ENCODE results near the gene MRTO4. TPM values are rescaled to one million over a fixed set of nuclear protein-coding genes. Genes with fewer than 3 reads are reported as not detected.

The MRTO4 gene
- total and polyA plus RNA-seq, 9 of the 15 experiments (the other 6 are each of a cell fraction or from before 2014, with no cell fraction given), result 62.0 to 173 (median 146) TPM

GRCh38 chr1:19209990-19210771 is 41.4 kb upstream of the MRTO4 start, which contains the start of gene UBR4 (continued):
- TF ChIP-seq TBL1XR1 (IDR thresholded peaks at IDR 0.05; ENCODE audit: low read length in 2 of 2), result peak; percentile 46 to 99; a peak in 2 of 4 replicates
- TF ChIP-seq STAG1 (CRISPR knock-in tag; IDR thresholded peaks at IDR 0.05; ENCODE audit: borderline replicate concordance), result no peak
- TF ChIP-seq NFE2L1 (tag; IDR thresholded peaks at IDR 0.05; ENCODE audit: borderline replicate concordance, low read depth), result no peak
- TF ChIP-seq MXI1 (IDR thresholded peaks at IDR 0.05; ENCODE audit: low read depth, low read length), result 0 out of 2 replicates have a peak, but pooled peaks have one; percentile 41
- TF ChIP-seq U2AF2 (optimal IDR thresholded peaks at IDR 0.05; ENCODE audit: low read depth, low read length), result no peak
- TF ChIP-seq ZFP91 (CRISPR knock-in tag; IDR thresholded peaks at IDR 0.05), result 0 out of 2 replicates have a peak, but pooled peaks have one; percentile 52
- 0 out of 2 replicates have a peak, but pooled peaks have one; percentile 80 for TF ChIP-seq FOXK1 (CRISPR knock-in tag; IDR thresholded peaks at IDR 0.05; ENCODE audit: borderline replicate concordance)
- no peak for TF ChIP-seq NELFE (IDR thresholded peaks at IDR 0.05; ENCODE audit: insufficient read depth, insufficient read length)
- peak; percentile 95 for TF ChIP-seq CXXC5 (CRISPR knock-in tag; IDR thresholded peaks at IDR 0.05)
- TF ChIP-seq PCBP1 (IDR thresholded peaks at IDR 0.05; ENCODE audit: low read depth, low read length, poor library complexity, severe bottlenecking), result peak; percentile 91
- 0 out of 2 replicates have a peak, but pooled peaks have one; percentile 5 for TF ChIP-seq CHCHD3 (CRISPR knock-in tag; IDR thresholded peaks at IDR 0.05)
- TF ChIP-seq ZNF347 (CRISPR knock-in tag; IDR thresholded peaks at IDR 0.05; ENCODE audit: low read depth), result no peak
- no peak for TF ChIP-seq MCM3 (IDR thresholded peaks at IDR 0.05)
- TF ChIP-seq RREB1 (CRISPR knock-in tag; IDR thresholded peaks at IDR 0.05), result no peak
- TF ChIP-seq ZBTB9 (CRISPR knock-in tag; IDR thresholded peaks at IDR 0.05), result peak; percentile 75; the same call in 1 of the 2 replicates
- TF ChIP-seq HDAC3 (IDR thresholded peaks at IDR 0.05; ENCODE audit: borderline replicate concordance, partially characterized antibody), result no peak
- peak; percentile 87; the same call in 1 of the 2 replicates for TF ChIP-seq GTF2E2 (tag; IDR thresholded peaks at IDR 0.05)
- TF ChIP-seq GTF2F1 (IDR thresholded peaks at IDR 0.05; ENCODE audit: low read depth, low read length), result peak; percentile 86; the same call in 1 of the 2 replicates
- TF ChIP-seq ZNF589 (CRISPR knock-in tag; IDR thresholded peaks at IDR 0.05; ENCODE audit: low read depth), result 0 out of 2 replicates have a peak, but pooled peaks have one; percentile 6

Measured in K562 (cell line).